K562 (cell line): Measurements from ENCODE around the gene STAT6. TPM values are rescaled to one million over a fixed set of nuclear protein-coding genes. Genes with fewer than 3 reads are reported as not detected.

Experiments
- ARID1B ChIP-seq: fragments of 450-650 bp; IDR thresholded peaks from 2 replicates; pipeline ENCODE4 v1.6.1; 2016; ENCODE audit warnings: antibody characterized with exemption, mild to moderate bottlenecking, inconsistent platforms
- BCOR ChIP-seq: fragments of 450-650 bp; IDR thresholded peaks from 2 replicates; pipeline ENCODE4 v1.6.1; 2016
- CBX1 ChIP-seq: sonication (generic); IDR thresholded peaks from 2 replicates; pipeline ENCODE4 v1.6.1; 2016; ENCODE audit warnings: antibody characterized with exemption, low read depth, mild to moderate bottlenecking
- DIDO1 ChIP-seq: fragments of 450-650 bp; IDR thresholded peaks from 2 replicates; pipeline ENCODE4 v1.6.1; 2016; ENCODE audit warnings: low read depth, missing biosample characterization, missing genetic modification characterization
- HBP1 ChIP-seq: fragments of 450-650 bp; formaldehyde crosslinking; IDR thresholded peaks from 2 replicates; pipeline ENCODE4 v1.4.0; 2022; ENCODE audit warnings: missing genetic modification characterization
- HSF4 ChIP-seq: fragments of 250-450 bp; sonication (Bioruptor Pico); IDR thresholded peaks from 2 replicates; pipeline ENCODE4 v2.1.2; 2022; ENCODE audit warnings: mild to moderate bottlenecking, moderate library complexity, borderline replicate concordance
- ILK ChIP-seq: fragments of 450-650 bp; IDR thresholded peaks from 2 replicates; pipeline ENCODE4 v1.6.1; 2016; ENCODE audit warnings: missing genetic modification characterization, low read depth, mild to moderate bottlenecking, missing compliant biosample characterization, moderate library complexity, borderline replicate concordance
- JUN ChIP-seq, 2 experiments: sonication (generic) in 1 of 2; formaldehyde crosslinking in 1 of 2; IDR thresholded peaks; 2 replicates each; pipeline versions ENCODE4 v1.6.1 to v1.8.0; 2012 to 2022; ENCODE audit warnings: borderline replicate concordance in 2 of 2, mild to moderate bottlenecking in 2 of 2, improper control_type of control experiment in 1 of 2, low read depth in 1 of 2, low read length in 1 of 2, missing genetic modification reagents in 1 of 2
- JUNB ChIP-seq: fragments of 450-650 bp; formaldehyde crosslinking; conservative IDR thresholded peaks from 2 replicates; pipeline ENCODE4 v1.4.0; 2020; ENCODE audit warnings: mild to moderate bottlenecking
- KDM1A ChIP-seq, 2 experiments: fragments of 450-650 bp; IDR thresholded peaks; 2 replicates each; pipeline ENCODE4 v1.6.1; 2016; ENCODE audit warnings: mild to moderate bottlenecking in 2 of 2
- LCOR ChIP-seq: sonication (generic); formaldehyde crosslinking; IDR thresholded peaks from 2 replicates; pipeline ENCODE4 v1.8.0; 2022; ENCODE audit warnings: mild to moderate bottlenecking, missing genetic modification reagents
- OTX1 ChIP-seq: fragments of 450-650 bp; formaldehyde crosslinking; IDR thresholded peaks from 2 replicates; pipeline ENCODE4 v1.4.0; 2022; ENCODE audit warnings: mild to moderate bottlenecking
- PCBP1 ChIP-seq: fragments of 200-400 bp; formaldehyde crosslinking; IDR thresholded peaks from 2 replicates; pipeline ENCODE4 v1.6.1; 2018; ENCODE audit warnings: mild to moderate bottlenecking, low read depth, low read length; ENCODE audit not compliant: poor library complexity, severe bottlenecking
- POLR2H ChIP-seq: IDR thresholded peaks from 2 replicates; pipeline ENCODE4 v1.6.1; 2016; ENCODE audit warnings: missing genetic modification characterization, low read depth, mild to moderate bottlenecking, control low read depth, missing compliant biosample characterization, moderate library complexity
- PPARD ChIP-seq: fragments of 250-450 bp; sonication (Bioruptor Pico); IDR thresholded peaks from 2 replicates; pipeline ENCODE4 v1.8.0; 2022; ENCODE audit warnings: inconsistent platforms, mild to moderate bottlenecking, moderate library complexity
- RB1 ChIP-seq: fragments of 450-650 bp; IDR thresholded peaks from 2 replicates; pipeline ENCODE4 v1.6.1; 2017; ENCODE audit warnings: low read depth, mild to moderate bottlenecking
- RBFOX2 ChIP-seq: fragments of 200-400 bp; formaldehyde crosslinking; IDR thresholded peaks from 2 replicates; pipeline ENCODE4 v1.6.1; 2017; ENCODE audit warnings: low read depth, mild to moderate bottlenecking, low read length, moderate library complexity
- SIX5 ChIP-seq, 2 experiments: IDR thresholded peaks; 2 replicates each; pipeline ENCODE4 v1.6.1; 2011; ENCODE audit warnings: low read length in 2 of 2, borderline replicate concordance in 1 of 2, low read depth in 1 of 2, mild to moderate bottlenecking in 1 of 2, moderate library complexity in 1 of 2; ENCODE audit not compliant: insufficient read depth in 1 of 2
- SMARCC2 ChIP-seq: fragments of 450-650 bp; IDR thresholded peaks from 2 replicates; pipeline ENCODE4 v1.6.1; 2017; ENCODE audit warnings: antibody characterized with exemption, moderate library complexity, mild to moderate bottlenecking, low read depth
- TBL1XR1 ChIP-seq, 2 experiments: IDR thresholded peaks; 2 replicates each; pipeline ENCODE4 v1.6.1; 2012; ENCODE audit warnings: improper control_type of control experiment in 2 of 2, low read length in 2 of 2, mild to moderate bottlenecking in 1 of 2
- TCF7L2 ChIP-seq: fragments of 150-350 bp; IDR thresholded peaks from 2 replicates; pipeline ENCODE4 v1.6.1; 2016; ENCODE audit warnings: low read depth, mild to moderate bottlenecking, low read length, moderate library complexity
- ZFP1 ChIP-seq: fragments of 450-650 bp; formaldehyde crosslinking; IDR thresholded peaks from 2 replicates; pipeline ENCODE4 v1.4.0; 2020; ENCODE audit warnings: mild to moderate bottlenecking, mixed read lengths
- ZNF143 ChIP-seq: sonication (generic); formaldehyde crosslinking; IDR thresholded peaks from 2 replicates; pipeline ENCODE4 v1.9.0; 2022; ENCODE audit warnings: mild to moderate bottlenecking, missing genetic modification reagents
- ZNF175 ChIP-seq: fragments of 200-800 bp; sonication (Bioruptor generic); IDR thresholded peaks from 2 replicates; pipeline ENCODE4 v1.6.1; 2016; ENCODE audit warnings: low read depth, mild to moderate bottlenecking, missing genetic modification characterization, missing compliant biosample characterization
- polyA plus RNA-seq, 8 experiments: library from polyadenylated mRNA; depleted of rRNA in 4 of 8; stranded (reverse) in 5 of 8; unstranded in 3 of 8; fragments of >200 nt; fragmentation: Nextera tagmentation in 2 of 8; fragmentation: Illumina TruSeq in 1 of 8; extraction: Ambion mirVana in 2 of 8; extraction: Trizol in 1 of 8; gene quantifications; 2 replicates each; pipeline versions ENCODE4 v1.2.1 to v1.2.3, GENCODE V29; 2011 to 2014; ENCODE audit warnings: inconsistent platforms in 1 of 8, missing spikeins in 1 of 8
- total RNA-seq, 7 experiments: library from RNA; depleted of rRNA in 6 of 7; stranded (reverse); fragments of >200 nt in 6 of 7; fragmentation: Illumina TruSeq in 2 of 7; extraction: Trizol in 2 of 7; gene quantifications; 2 replicates each; pipeline versions ENCODE4 v1.2.1 to v1.2.3, GENCODE V29; 2011 to 2021; ENCODE audit warnings: low replicate concordance in 1 of 7
- TF ChIP-seq, protein P1 (sequence below): fragments of 450-650 bp; formaldehyde crosslinking; IDR thresholded peaks from 2 replicates; pipeline ENCODE4 v1.4.0; 2020; ENCODE audit warnings: mild to moderate bottlenecking

The STAT6 gene
- total and polyA plus RNA-seq, 9 of the 15 experiments (the other 6 are each of a cell fraction or from before 2014, with no cell fraction given), result 2.4 to 49.5 (median 26.5) TPM

DNA sequence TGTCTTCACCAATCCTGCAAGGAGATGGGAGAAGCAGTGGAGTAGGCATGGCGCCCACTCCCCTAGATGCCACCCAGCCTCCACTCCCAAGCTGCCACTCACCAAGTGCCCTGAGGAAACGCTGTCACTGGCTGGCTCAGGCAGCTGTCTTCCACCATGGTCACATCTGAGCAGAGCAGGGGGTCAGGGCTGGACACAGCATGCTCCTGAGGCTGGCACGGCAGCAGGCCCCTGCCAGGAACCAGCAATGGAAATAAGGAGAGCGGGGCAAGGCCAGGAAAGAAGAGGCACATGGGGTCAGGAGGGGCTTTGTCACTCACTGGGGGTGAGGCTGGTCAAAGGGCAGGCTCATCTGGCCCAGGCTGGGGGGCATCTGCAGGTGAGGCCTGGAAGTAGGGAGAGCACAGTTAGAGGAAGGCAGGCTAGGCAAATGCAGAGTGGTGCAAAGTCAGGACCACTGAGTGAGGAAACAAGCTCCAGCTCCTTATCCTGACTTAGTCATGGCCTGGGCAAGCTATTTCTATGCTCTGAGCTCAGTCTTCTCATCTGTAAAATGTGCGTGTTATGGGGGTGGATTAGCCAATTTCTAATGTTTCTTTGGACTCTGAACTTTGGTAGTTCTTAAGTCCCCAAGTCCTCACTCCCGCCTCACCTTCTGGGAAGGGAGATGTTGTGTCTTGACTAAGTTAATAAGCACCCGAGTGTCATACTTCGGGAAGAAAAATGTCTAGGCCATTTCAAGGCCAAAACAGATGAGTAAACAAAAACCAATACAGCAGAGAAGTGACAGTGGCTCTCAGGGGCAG lies 14.2 kb downstream of the STAT6 start (continued):
- TF ChIP-seq HBP1 (CRISPR knock-in tag), result no peak
- TF ChIP-seq ZNF175 (CRISPR knock-in tag), result no peak
- TF ChIP-seq RBFOX2, result peak; percentile 51; the same call in 1 of the 2 replicates
- TF ChIP-seq ILK (tag), result no peak
- no peak for TF ChIP-seq PPARD (CRISPR knock-in tag)
- no peak for TF ChIP-seq CBX1
- TF ChIP-seq ZFP1, result no peak
- no peak for TF ChIP-seq JUN (IDR thresholded peaks at IDR 0.05; ENCODE audit: borderline replicate concordance, low read depth, low read length)
- TF ChIP-seq JUN (CRISPR knock-in tag; IDR thresholded peaks at IDR 0.05; ENCODE audit: borderline replicate concordance), result no peak
- TF ChIP-seq DIDO1 (tag), result no peak
- no peak for TF ChIP-seq TCF7L2
- TF ChIP-seq BCOR, result peak; percentile 93
- TF ChIP-seq ZNF143, result no peak
- peak; percentile 17; the same call in 1 of the 2 replicates for TF ChIP-seq LCOR (CRISPR knock-in tag)
- no peak for TF ChIP-seq HSF4
- TF ChIP-seq ARID1B, result no peak
- TF ChIP-seq JUNB (CRISPR knock-in tag), result no peak
- TF ChIP-seq, protein P1, sequence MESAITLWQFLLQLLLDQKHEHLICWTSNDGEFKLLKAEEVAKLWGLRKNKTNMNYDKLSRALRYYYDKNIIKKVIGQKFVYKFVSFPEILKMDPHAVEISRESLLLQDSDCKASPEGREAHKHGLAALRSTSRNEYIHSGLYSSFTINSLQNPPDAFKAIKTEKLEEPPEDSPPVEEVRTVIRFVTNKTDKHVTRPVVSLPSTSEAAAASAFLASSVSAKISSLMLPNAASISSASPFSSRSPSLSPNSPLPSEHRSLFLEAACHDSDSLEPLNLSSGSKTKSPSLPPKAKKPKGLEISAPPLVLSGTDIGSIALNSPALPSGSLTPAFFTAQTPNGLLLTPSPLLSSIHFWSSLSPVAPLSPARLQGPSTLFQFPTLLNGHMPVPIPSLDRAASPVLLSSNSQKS, result no peak
- no peak for TF ChIP-seq POLR2H (tag)
- TF ChIP-seq KDM1A (IDR thresholded peaks at IDR 0.05), result peak; percentile 78 to 86
- TF ChIP-seq TBL1XR1 (IDR thresholded peaks at IDR 0.05; ENCODE audit: low read length in 2 of 2), result no peak
- no peak for TF ChIP-seq SIX5 (IDR thresholded peaks at IDR 0.05; ENCODE audit: borderline replicate concordance in 1 of 2, insufficient read depth in 1 of 2, low read depth in 1 of 2, low read length in 2 of 2)
- no peak for TF ChIP-seq PCBP1
- TF ChIP-seq OTX1, result no peak
- no peak for TF ChIP-seq RB1
- 0 out of 2 replicates have a peak, but pooled peaks have one; percentile 40 for TF ChIP-seq SMARCC2
